ENCODE results near the gene TMEM40.

TMEM40 gene

DNA sequence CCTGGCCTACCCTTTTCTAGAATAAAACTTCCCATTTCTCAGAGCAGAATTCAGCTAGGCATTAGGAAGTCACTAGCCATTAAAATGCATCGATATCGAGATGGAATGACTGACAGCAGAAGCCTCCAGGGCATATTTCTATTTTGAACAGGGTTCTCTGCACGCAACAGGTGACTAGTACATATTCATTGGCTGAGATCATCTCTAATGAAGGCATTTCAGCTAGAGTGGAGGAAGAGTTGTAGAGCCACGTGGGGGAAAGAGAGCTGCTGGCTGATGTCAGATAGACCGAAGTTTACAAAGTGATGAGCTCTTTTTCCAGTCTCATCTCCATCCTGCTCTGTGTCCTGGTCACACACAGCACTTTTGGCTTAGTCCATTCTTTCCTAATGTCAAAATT lies 7.5 kb downstream of the TMEM40 start:
- Histone ChIP-seq H3K23ac (ENCODE audit: low read length) (no peak overlapping the region), H2AK5ac (ENCODE audit: low read length) (no peak overlapping the region), H3K79me1 (ENCODE audit: low read length) (no peaks in the 10 kb centered on the region), H3K4me2 (ENCODE audit: low read length) (no peak overlapping the region), H3K4me1 (ENCODE audit: control insufficient read depth, low read depth, low read length) (no peaks in the 10 kb centered on the region), H3K56ac (ENCODE audit: low read length) (no peak overlapping the region), H3K4ac (ENCODE audit: low read depth, low read length) (no peak overlapping the region), H3K18ac (ENCODE audit: low read length) (no peak overlapping the region), H2BK120ac (ENCODE audit: low read depth, low read length) (no peak overlapping the region), H3K9ac (ENCODE audit: low read length) (no peak overlapping the region), H4K8ac (ENCODE audit: low read depth, low read length) (no peak overlapping the region), H2BK5ac (ENCODE audit: low read length) (no peak overlapping the region), H3K4me3 (ENCODE audit: low read length) (no peak overlapping the region), H3K79me2 (ENCODE audit: control insufficient read depth, insufficient read depth, low read length) (no peaks in the 10 kb centered on the region), H2BK15ac (replicated peaks; ENCODE audit: low read depth) (no peak overlapping the region), H3K27ac (ENCODE audit: low read depth, low read length) (no peak overlapping the region), H3K36me3 (ENCODE audit: control insufficient read depth, insufficient read depth, low read length) (no peaks in the 10 kb centered on the region), H4K5ac (ENCODE audit: low read length) (no peak overlapping the region), H3K27me3 (ENCODE audit: insufficient read depth, low read length, poor library complexity) (no peaks in the 10 kb centered on the region)
- DNase-seq: peak; percentile 45
- no CpG with 5 or more reads among the region's 5 CpGs for WGBS (ENCODE audit: extremely low coverage, insufficient coverage, low lambda C conversion rate)

DNA sequence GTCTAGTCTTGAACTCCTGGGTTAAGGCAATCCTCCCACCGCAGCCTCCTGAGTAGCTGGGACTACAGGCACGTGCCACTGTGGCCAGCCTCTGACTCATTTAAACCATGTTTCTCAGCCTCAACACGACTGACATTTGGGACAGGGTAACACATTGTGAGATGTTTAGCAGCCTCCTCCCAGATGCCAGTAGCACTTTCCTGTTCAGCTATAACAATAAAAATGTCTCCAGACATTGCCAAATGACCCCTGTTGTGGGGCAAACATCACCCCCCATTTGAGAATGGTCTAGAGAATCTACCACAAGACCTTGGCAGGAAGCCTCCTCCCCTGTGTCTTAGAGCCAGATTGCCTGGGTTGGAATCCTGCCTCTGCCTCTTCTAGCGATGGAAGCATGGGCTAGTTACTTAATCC lies 8.4 kb downstream of the TMEM40 start:
- Histone ChIP-seq H3K4ac (ENCODE audit: low read depth, low read length) (no peak overlapping the region), H3K9ac (ENCODE audit: low read length) (no peak overlapping the region), H2BK15ac (replicated peaks; ENCODE audit: low read depth) (no peak overlapping the region), H2BK120ac (ENCODE audit: low read depth, low read length) (no peak overlapping the region), H2BK5ac (ENCODE audit: low read length) (no peak overlapping the region), H4K5ac (ENCODE audit: low read length) (no peak overlapping the region), H3K56ac (ENCODE audit: low read length) (no peak overlapping the region), H2AK5ac (ENCODE audit: low read length) (no peak overlapping the region), H3K79me1 (ENCODE audit: low read length) (no peaks in the 10 kb centered on the region), H3K4me1 (ENCODE audit: control insufficient read depth, low read depth, low read length) (no peaks in the 10 kb centered on the region), H3K23ac (ENCODE audit: low read length) (no peak overlapping the region), H3K36me3 (ENCODE audit: control insufficient read depth, insufficient read depth, low read length) (no peaks in the 10 kb centered on the region), H3K4me2 (ENCODE audit: low read length) (no peak overlapping the region), H3K18ac (ENCODE audit: low read length) (no peak overlapping the region), H3K27ac (ENCODE audit: low read depth, low read length) (no peak overlapping the region), H3K4me3 (ENCODE audit: low read length) (no peak overlapping the region), H3K79me2 (ENCODE audit: control insufficient read depth, insufficient read depth, low read length) (no peaks in the 10 kb centered on the region), H4K8ac (ENCODE audit: low read depth, low read length) (no peak overlapping the region), H3K27me3 (ENCODE audit: insufficient read depth, low read length, poor library complexity) (no peaks in the 10 kb centered on the region)
- DNase-seq: no peak
- WGBS (ENCODE audit: extremely low coverage, insufficient coverage, low lambda C conversion rate): no CpG with 5 or more reads among the region's 4 CpGs

DNA sequence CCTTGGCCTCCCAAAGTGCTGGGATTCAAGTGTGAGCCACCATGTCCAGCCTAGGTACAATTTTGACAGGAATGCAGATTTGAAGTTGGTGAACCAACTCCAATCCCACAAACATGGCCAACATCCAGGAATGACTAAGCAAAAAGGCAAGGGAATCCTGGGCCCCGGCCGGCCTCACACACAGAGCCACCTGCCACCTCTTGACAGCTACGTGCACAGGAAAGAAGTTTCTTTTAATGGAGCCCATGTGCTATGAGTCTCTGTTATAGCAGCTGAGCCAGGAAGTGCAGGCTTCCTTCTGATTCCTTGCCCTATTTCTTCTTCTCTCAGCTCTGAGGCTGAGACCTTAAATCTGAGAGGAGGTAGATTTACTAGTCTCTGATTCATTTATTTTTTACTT lies 8.8 kb downstream of the TMEM40 start:
- H3K4me2 ChIP-seq (ENCODE audit: low read length): no peak overlapping the region
- no peak for DNase-seq
- no peak overlapping the region for H2BK120ac ChIP-seq (ENCODE audit: low read depth, low read length)
- no CpG with 5 or more reads among the region's 3 CpGs for WGBS (ENCODE audit: extremely low coverage, insufficient coverage, low lambda C conversion rate)
- H3K27ac ChIP-seq (ENCODE audit: low read depth, low read length): no peak overlapping the region
- no peak overlapping the region for H3K23ac ChIP-seq (ENCODE audit: low read length)
- no peak overlapping the region for H3K4me3 ChIP-seq (ENCODE audit: low read length)
- no peak overlapping the region for H2AK5ac ChIP-seq (ENCODE audit: low read length)
- H3K4ac ChIP-seq (ENCODE audit: low read depth, low read length): no peak overlapping the region
- no peak overlapping the region for H3K56ac ChIP-seq (ENCODE audit: low read length)
- no peaks in the 10 kb centered on the region for H3K36me3 ChIP-seq (ENCODE audit: control insufficient read depth, insufficient read depth, low read length)
- H4K5ac ChIP-seq (ENCODE audit: low read length): no peak overlapping the region
- H4K8ac ChIP-seq (ENCODE audit: low read depth, low read length): no peak overlapping the region
- no peaks in the 10 kb centered on the region for H3K79me1 ChIP-seq (ENCODE audit: low read length)
- H3K79me2 ChIP-seq (ENCODE audit: control insufficient read depth, insufficient read depth, low read length): no peaks in the 10 kb centered on the region
- H3K18ac ChIP-seq (ENCODE audit: low read length): no peak overlapping the region
- no peak overlapping the region for H2BK15ac ChIP-seq (replicated peaks; ENCODE audit: low read depth)
- H3K4me1 ChIP-seq (ENCODE audit: control insufficient read depth, low read depth, low read length): no peaks in the 10 kb centered on the region
- no peak overlapping the region for H3K9ac ChIP-seq (ENCODE audit: low read length)
- H2BK5ac ChIP-seq (ENCODE audit: low read length): no peak overlapping the region
- no peaks in the 10 kb centered on the region for H3K27me3 ChIP-seq (ENCODE audit: insufficient read depth, low read length, poor library complexity)

DNA sequence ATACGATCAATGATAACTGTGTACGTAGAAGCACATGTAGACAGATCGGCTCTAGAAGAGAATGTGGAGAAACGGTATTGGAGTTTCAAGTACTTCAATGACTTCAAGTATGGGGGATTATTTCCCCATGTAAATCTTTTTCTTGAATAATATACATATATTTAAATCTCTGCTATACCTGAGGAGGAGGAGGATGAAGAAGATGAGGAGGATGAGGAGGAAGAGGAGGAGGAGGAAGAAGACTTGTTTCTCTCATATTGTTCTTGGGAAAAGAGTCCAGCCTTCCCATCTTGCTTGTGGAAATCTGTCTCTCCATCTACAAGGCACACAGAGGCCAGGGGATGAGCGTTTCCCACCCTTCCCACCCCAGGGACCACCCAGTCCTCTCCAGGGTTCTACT lies 10.6 kb downstream of the TMEM40 start:
- no peaks in the 10 kb centered on the region for H3K4me1 ChIP-seq (ENCODE audit: control insufficient read depth, low read depth, low read length)
- no peaks in the 10 kb centered on the region for H3K27me3 ChIP-seq (ENCODE audit: insufficient read depth, low read length, poor library complexity)
- no peak overlapping the region for H2BK15ac ChIP-seq (replicated peaks; ENCODE audit: low read depth)
- H2BK120ac ChIP-seq (ENCODE audit: low read depth, low read length): no peak overlapping the region
- no peak for DNase-seq
- H4K8ac ChIP-seq (ENCODE audit: low read depth, low read length): no peak overlapping the region
- no peak overlapping the region for H2AK5ac ChIP-seq (ENCODE audit: low read length)
- H2BK5ac ChIP-seq (ENCODE audit: low read length): no peak overlapping the region
- H3K36me3 ChIP-seq (ENCODE audit: control insufficient read depth, insufficient read depth, low read length): no peaks in the 10 kb centered on the region
- H4K5ac ChIP-seq (ENCODE audit: low read length): no peak overlapping the region
- no peak overlapping the region for H3K4ac ChIP-seq (ENCODE audit: low read depth, low read length)
- no peak overlapping the region for H3K9ac ChIP-seq (ENCODE audit: low read length)
- H3K4me2 ChIP-seq (ENCODE audit: low read length): no peak overlapping the region
- no peak overlapping the region for H3K23ac ChIP-seq (ENCODE audit: low read length)
- no peak overlapping the region for H3K18ac ChIP-seq (ENCODE audit: low read length)
- H3K27ac ChIP-seq (ENCODE audit: low read depth, low read length): no peak overlapping the region
- no peak overlapping the region for H3K4me3 ChIP-seq (ENCODE audit: low read length)
- H3K79me1 ChIP-seq (ENCODE audit: low read length): no peaks in the 10 kb centered on the region
- no peaks in the 10 kb centered on the region for H3K79me2 ChIP-seq (ENCODE audit: control insufficient read depth, insufficient read depth, low read length)
- no peak overlapping the region for H3K56ac ChIP-seq (ENCODE audit: low read length)
- no CpG with 5 or more reads among the region's 5 CpGs for WGBS (ENCODE audit: extremely low coverage, insufficient coverage, low lambda C conversion rate)

DNA sequence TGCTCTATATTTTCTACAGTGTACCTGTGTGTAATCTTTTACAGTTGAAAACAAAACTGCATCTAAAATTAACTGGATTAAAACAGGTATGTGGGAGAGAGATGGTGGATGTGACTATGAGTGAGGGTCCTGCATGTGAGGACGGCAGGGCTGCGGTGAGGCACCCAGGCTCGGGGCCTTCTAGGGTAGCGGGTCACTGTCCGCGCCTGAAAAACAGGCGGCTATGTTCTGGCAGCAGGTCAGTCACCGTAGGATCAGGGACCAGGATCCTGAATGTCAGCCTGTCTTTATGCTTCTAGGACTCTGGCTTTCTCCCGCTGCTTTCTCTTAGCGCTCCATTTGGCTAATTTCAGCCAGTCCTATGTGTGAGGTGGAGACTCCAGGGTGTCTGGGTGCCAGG lies 12.6 kb downstream of the TMEM40 start:
- Histone ChIP-seq H3K4me2 (ENCODE audit: low read length) (no peak overlapping the region), H3K9ac (ENCODE audit: low read length) (no peak overlapping the region), H3K36me3 (ENCODE audit: control insufficient read depth, insufficient read depth, low read length) (no peaks in the 10 kb centered on the region), H3K27ac (ENCODE audit: low read depth, low read length) (no peak overlapping the region), H3K4me3 (ENCODE audit: low read length) (no peak overlapping the region), H2BK15ac (replicated peaks; ENCODE audit: low read depth) (no peak overlapping the region), H4K5ac (ENCODE audit: low read length) (no peak overlapping the region), H3K23ac (ENCODE audit: low read length) (no peak overlapping the region), H3K79me1 (ENCODE audit: low read length) (no peaks in the 10 kb centered on the region), H3K27me3 (ENCODE audit: insufficient read depth, low read length, poor library complexity) (no peaks in the 10 kb centered on the region), H3K56ac (ENCODE audit: low read length) (no peak overlapping the region), H2BK5ac (ENCODE audit: low read length) (no peak overlapping the region), H3K18ac (ENCODE audit: low read length) (no peak overlapping the region), H3K4ac (ENCODE audit: low read depth, low read length) (no peak overlapping the region), H3K79me2 (ENCODE audit: control insufficient read depth, insufficient read depth, low read length) (no peaks in the 10 kb centered on the region), H3K4me1 (ENCODE audit: control insufficient read depth, low read depth, low read length) (no peaks in the 10 kb centered on the region), H2BK120ac (ENCODE audit: low read depth, low read length) (no peak overlapping the region), H4K8ac (ENCODE audit: low read depth, low read length) (no peak overlapping the region), H2AK5ac (ENCODE audit: low read length) (no peak overlapping the region)
- no peak for DNase-seq
- WGBS (ENCODE audit: extremely low coverage, insufficient coverage, low lambda C conversion rate): no CpG with 5 or more reads among the region's 10 CpGs

DNA sequence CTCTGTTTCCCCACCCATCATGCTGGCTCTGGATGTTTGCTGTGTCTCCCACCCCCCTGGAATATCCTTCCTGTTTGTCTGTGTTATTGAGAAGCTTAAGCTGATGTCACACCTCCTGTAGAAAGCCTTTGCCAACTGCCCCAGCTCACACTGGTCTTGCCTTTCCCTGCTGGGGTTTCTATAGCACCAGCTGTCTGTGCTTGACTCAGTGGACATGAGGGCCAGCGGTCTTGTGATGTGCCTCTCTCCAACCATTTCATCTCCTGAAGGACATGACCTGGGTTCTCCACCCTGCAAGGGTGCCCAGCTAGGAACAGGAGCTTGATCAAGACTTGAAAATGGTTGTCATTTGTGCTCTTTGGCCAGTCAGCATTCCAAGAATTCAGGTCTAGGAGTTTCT lies 14.7 kb downstream of the TMEM40 start:
- DNase-seq: no peak
- Histone ChIP-seq H3K36me3 (ENCODE audit: control insufficient read depth, insufficient read depth, low read length) (no peaks in the 10 kb centered on the region), H2BK120ac (ENCODE audit: low read depth, low read length) (no peak overlapping the region), H3K27ac (ENCODE audit: low read depth, low read length) (no peak overlapping the region), H3K18ac (ENCODE audit: low read length) (no peak overlapping the region), H3K79me1 (ENCODE audit: low read length) (no peaks in the 10 kb centered on the region), H3K23ac (ENCODE audit: low read length) (no peak overlapping the region), H3K4me1 (ENCODE audit: control insufficient read depth, low read depth, low read length) (no peaks in the 10 kb centered on the region), H3K4ac (ENCODE audit: low read depth, low read length) (no peak overlapping the region), H2BK5ac (ENCODE audit: low read length) (no peak overlapping the region), H3K4me3 (ENCODE audit: low read length) (no peak overlapping the region), H2BK15ac (replicated peaks; ENCODE audit: low read depth) (no peak overlapping the region), H3K79me2 (ENCODE audit: control insufficient read depth, insufficient read depth, low read length) (no peaks in the 10 kb centered on the region), H4K8ac (ENCODE audit: low read depth, low read length) (no peak overlapping the region), H3K4me2 (ENCODE audit: low read length) (no peak overlapping the region), H4K5ac (ENCODE audit: low read length) (no peak overlapping the region), H3K27me3 (ENCODE audit: insufficient read depth, low read length, poor library complexity) (no peaks in the 10 kb centered on the region), H3K9ac (ENCODE audit: low read length) (no peak overlapping the region), H2AK5ac (ENCODE audit: low read length) (no peak overlapping the region), H3K56ac (ENCODE audit: low read length) (no peak overlapping the region)
- no CpG with 5 or more reads among the region's 1 CpG for WGBS (ENCODE audit: extremely low coverage, insufficient coverage, low lambda C conversion rate)
